Measurements from ENCODE around the gene C19orf33. TPM values are rescaled to one million over a fixed set of nuclear protein-coding genes. Genes with fewer than 3 reads are reported as not detected.

C19orf33 gene
- total RNA-seq, 1 donor from 2014 or later: 267 TPM

DNA sequence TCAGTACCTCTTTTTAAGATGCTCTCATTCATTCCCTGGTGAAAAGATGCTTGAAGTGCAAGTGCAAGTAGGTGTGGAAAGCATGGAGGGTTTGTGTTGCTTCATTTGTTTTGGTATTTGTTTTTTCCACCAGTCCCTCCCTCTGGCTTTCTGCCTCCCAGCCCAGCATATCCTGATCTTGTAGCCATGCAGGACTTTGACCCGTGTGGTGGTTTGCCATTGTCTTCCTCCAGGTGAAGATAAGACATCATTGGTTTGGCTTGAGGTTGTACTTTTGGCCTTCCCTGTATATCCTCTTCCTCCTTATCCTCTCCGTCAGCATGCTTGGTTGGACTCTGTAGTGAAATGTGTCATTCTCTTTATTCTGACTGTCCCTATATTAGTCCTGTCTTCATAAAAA, 30.6 kb upstream of the C19orf33 start:
- no peak for TF ChIP-seq CTCF (conservative IDR thresholded peaks at IDR 0.05; ENCODE audit: low read depth, low read length)
- DNase-seq (ENCODE audit: low read depth): no peak
- H3K4me3 ChIP-seq (ENCODE audit: low read depth, low read length): no peak overlapping the region

- no peak for DNase-seq (ENCODE audit: low read depth)
- no peak overlapping the region for H3K4me3 ChIP-seq (ENCODE audit: low read depth, low read length)
- no peak for TF ChIP-seq CTCF (conservative IDR thresholded peaks at IDR 0.05; ENCODE audit: low read depth, low read length)
Measured at GRCh38 chr19:38274739-38275138, 29.3 kb upstream of the C19orf33 start.

- no peak for TF ChIP-seq CTCF (conservative IDR thresholded peaks at IDR 0.05; ENCODE audit: low read depth, low read length)
- DNase-seq (ENCODE audit: low read depth): no peak
- no peak overlapping the region for H3K4me3 ChIP-seq (ENCODE audit: low read depth, low read length)
Measured at GRCh38 chr19:38276942-38277517, 27.0 kb upstream of the C19orf33 start.

GRCh38 chr19:38277549-38277948, 26.5 kb upstream of the C19orf33 start:
- DNase-seq (ENCODE audit: low read depth): no peak
- H3K4me3 ChIP-seq (ENCODE audit: low read depth, low read length): no peak overlapping the region
- TF ChIP-seq CTCF (conservative IDR thresholded peaks at IDR 0.05; ENCODE audit: low read depth, low read length): no peak

DNA sequence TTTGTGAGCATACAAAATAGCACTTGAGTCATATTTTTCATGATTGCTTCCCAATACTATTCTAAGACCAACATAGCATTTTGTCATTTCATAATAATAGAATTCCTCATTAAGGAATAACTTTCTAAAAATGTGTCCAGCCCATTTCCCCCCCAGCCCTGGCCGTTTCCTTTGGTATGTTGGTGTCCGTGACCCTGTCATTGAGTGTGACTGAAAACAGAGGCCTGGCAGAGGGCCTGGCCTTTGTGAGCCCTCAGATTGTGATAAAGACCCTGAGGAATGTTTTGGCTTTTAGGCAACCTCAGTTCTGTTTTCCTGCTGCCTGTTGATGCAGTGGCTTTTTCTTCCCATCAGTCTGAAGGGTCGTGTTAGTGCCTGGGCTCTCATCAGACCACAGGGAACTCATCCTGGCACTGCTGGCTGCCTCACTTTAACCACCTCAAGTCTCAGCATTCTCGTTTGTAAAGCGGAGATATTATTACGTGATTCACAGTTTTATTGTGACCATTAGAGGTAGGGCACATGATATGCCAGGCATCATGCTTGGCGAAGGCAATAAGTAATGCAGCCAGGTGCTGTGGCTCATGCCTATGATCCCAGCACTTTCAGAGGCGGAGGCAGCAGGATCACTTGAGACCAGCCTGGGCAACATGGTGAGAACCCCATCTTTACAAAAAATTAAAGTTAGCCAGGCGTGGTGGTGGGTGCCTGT, 25.9 kb upstream of the C19orf33 start:
- TF ChIP-seq CTCF (conservative IDR thresholded peaks at IDR 0.05; ENCODE audit: low read depth, low read length): no peak
- H3K4me3 ChIP-seq (ENCODE audit: low read depth, low read length): no peak overlapping the region
- DNase-seq (ENCODE audit: low read depth): no peak

GRCh38 chr19:38278751-38279150, 25.3 kb upstream of the C19orf33 start:
- DNase-seq (ENCODE audit: low read depth): no peak
- no peak overlapping the region for H3K4me3 ChIP-seq (ENCODE audit: low read depth, low read length)
- TF ChIP-seq CTCF (conservative IDR thresholded peaks at IDR 0.05; ENCODE audit: low read depth, low read length): no peak

Measured in epithelial cell of proximal tubule (primary cell).